ENCODE results near the gene NCAPH2. TPM values are rescaled to one million over a fixed set of nuclear protein-coding genes. Genes with fewer than 3 reads are reported as not detected.
"Not testable (repeated sequence)": the region's sequence is repeated elsewhere in the genome, so short reads cannot be mapped to it uniquely, and the experiment has no call there.

Gene NCAPH2
- total RNA-seq, 1 donor from 2014 or later, result 44.2 TPM

- FAIRE-seq, result no peak
- Histone ChIP-seq H3K36me3 (ENCODE audit: control insufficient read depth, insufficient read depth, low read length) (no peaks in the 10 kb centered on the region), H3K27me3 (ENCODE audit: control insufficient read depth, insufficient read depth, low read length) (no peaks in the 10 kb centered on the region), H3K4me3 (ENCODE audit: low read depth, low read length) (no peak overlapping the region)
- DNase-seq (ENCODE audit: low read depth), result no peak
- no peak for TF ChIP-seq CTCF (IDR thresholded peaks at IDR 0.05; ENCODE audit: insufficient read depth, low read length, severe bottlenecking)
Measured at GRCh38 chr22:50535113-50535512, 27.1 kb downstream of the NCAPH2 start.

- Histone ChIP-seq H3K27me3 (ENCODE audit: control insufficient read depth, insufficient read depth, low read length) (no peaks in the 10 kb centered on the region), H3K36me3 (ENCODE audit: control insufficient read depth, insufficient read depth, low read length) (no peaks in the 10 kb centered on the region), H3K4me3 (ENCODE audit: low read depth, low read length) (no peak overlapping the region)
- DNase-seq (ENCODE audit: low read depth) (no peak), FAIRE-seq (no peak)
- no peak for TF ChIP-seq CTCF (IDR thresholded peaks at IDR 0.05; ENCODE audit: insufficient read depth, low read length, severe bottlenecking)
Measured at GRCh38 chr22:50536226-50536625, 28.2 kb downstream of the NCAPH2 start.

DNA sequence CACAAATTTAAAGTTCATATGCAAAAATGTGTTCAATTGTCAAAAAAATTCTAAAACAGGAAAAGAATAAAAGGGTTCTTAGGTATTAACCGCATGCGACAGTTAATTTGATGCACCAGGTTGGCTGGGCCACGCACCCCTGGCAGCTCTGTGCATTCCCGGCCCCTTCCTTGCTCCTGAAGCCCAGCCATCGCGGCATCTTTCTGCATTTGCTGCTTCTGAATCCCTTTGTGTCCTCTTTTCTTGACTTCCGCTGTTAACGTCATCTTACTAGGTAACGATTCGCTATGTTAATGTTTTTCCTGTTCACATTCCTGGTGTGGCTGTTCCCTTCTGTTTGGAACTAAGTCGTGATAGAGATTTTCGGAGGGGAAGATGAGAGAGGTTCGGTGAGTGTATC, 29.7 kb downstream of the NCAPH2 start:
- H3K36me3 ChIP-seq (ENCODE audit: control insufficient read depth, insufficient read depth, low read length), result no peaks in the 10 kb centered on the region
- DNase-seq (ENCODE audit: low read depth), result no peak
- FAIRE-seq, result no peak
- no peak overlapping the region for H3K4me3 ChIP-seq (ENCODE audit: low read depth, low read length)
- no peaks in the 10 kb centered on the region for H3K27me3 ChIP-seq (ENCODE audit: control insufficient read depth, insufficient read depth, low read length)
- TF ChIP-seq CTCF (IDR thresholded peaks at IDR 0.05; ENCODE audit: insufficient read depth, low read length, severe bottlenecking), result no peak

DNA sequence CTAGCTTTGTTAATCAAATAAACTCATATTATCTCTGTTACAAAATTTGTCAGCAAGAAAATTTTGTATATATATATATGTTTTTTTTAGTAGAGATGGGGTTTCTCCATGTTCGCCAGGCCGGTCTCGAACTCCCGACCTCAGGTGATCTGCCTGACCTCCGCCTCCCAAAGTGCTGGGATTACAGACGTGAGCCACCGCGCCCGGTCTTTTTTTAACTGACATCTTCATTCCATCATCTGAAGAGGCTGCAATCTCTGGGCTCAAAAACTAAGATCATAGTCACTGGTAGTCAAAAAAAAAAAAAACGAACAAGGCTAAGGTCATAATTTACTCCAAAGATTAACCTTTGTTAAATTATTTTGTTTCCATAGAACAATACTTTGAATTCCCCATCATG, 32.4 kb downstream of the NCAPH2 start:
- no peak for FAIRE-seq
- DNase-seq (ENCODE audit: low read depth), result no peak
- Histone ChIP-seq H3K4me3 (ENCODE audit: low read depth, low read length) (no peak overlapping the region), H3K36me3 (ENCODE audit: control insufficient read depth, insufficient read depth, low read length) (no peaks in the 10 kb centered on the region), H3K27me3 (ENCODE audit: control insufficient read depth, insufficient read depth, low read length) (no peaks in the 10 kb centered on the region)
- TF ChIP-seq CTCF (IDR thresholded peaks at IDR 0.05; ENCODE audit: insufficient read depth, low read length, severe bottlenecking), result no peak

DNA sequence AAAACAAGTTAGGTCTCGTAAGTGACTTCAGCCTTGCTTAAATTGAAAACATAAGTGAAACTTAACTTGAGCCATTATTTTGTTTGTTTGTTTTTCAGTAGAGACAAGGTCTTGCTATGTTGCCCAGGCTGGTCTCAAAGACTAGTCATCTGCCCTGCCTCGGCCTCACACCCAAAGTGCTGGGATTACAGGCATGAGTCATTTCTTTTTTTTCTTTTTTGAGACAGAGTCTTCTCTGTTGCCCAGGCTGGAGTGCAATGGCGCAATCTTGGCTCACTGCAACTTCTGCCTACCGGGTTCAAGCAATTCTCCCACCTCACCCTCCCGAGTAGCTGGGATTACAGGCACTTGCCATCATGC, 33.6 kb downstream of the NCAPH2 start:
- DNase-seq (ENCODE audit: low read depth) (peak; percentile 98), FAIRE-seq (peak; percentile 99)
- not testable (repeated sequence) for H3K27me3 ChIP-seq (ENCODE audit: control insufficient read depth, insufficient read depth, low read length); H3K4me3 ChIP-seq (ENCODE audit: low read depth, low read length); H3K36me3 ChIP-seq (ENCODE audit: control insufficient read depth, insufficient read depth, low read length)

DNA sequence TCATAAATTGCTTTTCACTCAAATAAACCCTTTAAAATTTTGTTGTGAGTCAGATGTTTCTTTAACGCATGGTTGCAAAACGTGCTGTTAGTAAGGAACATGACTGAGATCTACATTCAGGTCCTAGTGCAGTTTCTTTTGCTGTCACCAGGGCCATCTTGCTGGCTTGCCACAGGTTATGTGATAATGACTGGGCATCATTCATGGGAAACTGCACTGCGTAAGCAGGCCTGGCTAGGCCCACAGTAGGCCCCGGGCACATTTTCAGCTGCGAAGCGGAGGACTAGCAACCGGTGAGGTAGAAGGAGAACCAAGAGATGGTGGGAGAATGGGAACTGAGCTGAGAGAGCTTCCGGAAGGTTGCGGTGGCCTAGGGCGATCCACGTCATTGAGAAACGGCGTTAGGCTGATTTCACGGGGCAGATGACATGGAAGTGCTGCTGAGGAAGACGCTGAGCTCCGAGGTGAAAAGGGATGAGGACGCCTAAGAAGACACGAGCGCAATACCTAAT, 34.4 kb downstream of the NCAPH2 start:
- FAIRE-seq, result no peak
- H3K27me3 ChIP-seq (ENCODE audit: control insufficient read depth, insufficient read depth, low read length), result peaks cover 1% of the 10 kb centered on the region
- no peak for TF ChIP-seq CTCF (IDR thresholded peaks at IDR 0.05; ENCODE audit: insufficient read depth, low read length, severe bottlenecking)
- no peaks in the 10 kb centered on the region for H3K36me3 ChIP-seq (ENCODE audit: control insufficient read depth, insufficient read depth, low read length)
- peak; percentile 78 for DNase-seq (ENCODE audit: low read depth)
- no peak overlapping the region for H3K4me3 ChIP-seq (ENCODE audit: low read depth, low read length)
